ENCODE measurements around the gene VIPR1. TPM values are rescaled to one million over a fixed set of nuclear protein-coding genes. Genes with fewer than 3 reads are reported as not detected.

Gene VIPR1
- total and polyA plus RNA-seq, 2 donors (not counting 1 experiment from before 2014, with no cell fraction given), result 0.11 TPM; not detected in 1

Other genes with a start within 250 kb of the VIPR1 start
- 0.33 and 1.0 TPM in 2 replicates for gene CCK, start 236.5 kb upstream of the VIPR1 start, total RNA-seq
- 0.33 and 2.8 TPM in 2 replicates for gene CCK, start 236.5 kb upstream of the VIPR1 start, polyA plus RNA-seq
- not detected in 2 replicates for gene LYZL4, start 92.0 kb upstream of the VIPR1 start, total RNA-seq
- gene LYZL4, start 92.0 kb upstream of the VIPR1 start, polyA plus RNA-seq, result not detected in 2 replicates
- 60.4 and 86.0 TPM in 2 replicates for gene SEC22C, start 79.3 kb downstream of the VIPR1 start, total RNA-seq
- 46.4 and 50.8 TPM in 2 replicates for gene SEC22C, start 79.3 kb downstream of the VIPR1 start, polyA plus RNA-seq
- gene SS18L2, start 88.2 kb downstream of the VIPR1 start, total RNA-seq, result 17.2 and 17.8 TPM in 2 replicates
- gene SS18L2, start 88.2 kb downstream of the VIPR1 start, polyA plus RNA-seq, result 25.6 and 31.2 TPM in 2 replicates
- 30.3 and 44.6 TPM in 2 replicates for gene NKTR, start 98.0 kb downstream of the VIPR1 start, total RNA-seq
- 19.8 and 26.4 TPM in 2 replicates for gene NKTR, start 98.0 kb downstream of the VIPR1 start, polyA plus RNA-seq
- 32.1 and 49.4 TPM in 2 replicates for gene ZBTB47, start 151.1 kb downstream of the VIPR1 start, total RNA-seq
- gene ZBTB47, start 151.1 kb downstream of the VIPR1 start, polyA plus RNA-seq, result 15.2 and 15.6 TPM in 2 replicates
- not detected in 2 replicates for gene KLHL40, start 182.9 kb downstream of the VIPR1 start, total RNA-seq
- not detected in 2 replicates for gene KLHL40, start 182.9 kb downstream of the VIPR1 start, polyA plus RNA-seq
- not detected in 2 replicates for gene HHATL, start 200.2 kb downstream of the VIPR1 start, total RNA-seq
- gene HHATL, start 200.2 kb downstream of the VIPR1 start, polyA plus RNA-seq, result not detected in 2 replicates